Cardiac fibroblast (primary cell): ENCODE measurements around the gene NUP210L.
A peak's percentile ranks its signal among the peaks of the same experiment; 100 is the strongest.

Experiments used
- DNase-seq, 2 donors: peaks; one replicate each; pipeline versions ENCODE4 v3.0.0 to v3.0.0-alpha.2; 2010; ENCODE audit warnings: low read depth in 2 of 2
- H3K4me3 ChIP-seq, 2 donors: replicated peaks in 1 of 2; 1 replicate in 1 of 2; 2 replicates in 1 of 2; pipeline ENCODE4 v1.5.1; 2011; ENCODE audit warnings: low read depth in 2 of 2, low read length in 2 of 2, mild to moderate bottlenecking in 2 of 2, moderate library complexity in 1 of 2
- TF ChIP-seq, protein P1 (sequence below): IDR thresholded peaks from one replicate; pipeline ENCODE4 v1.5.1; 2011; ENCODE audit warnings: low read depth, mild to moderate bottlenecking, low read length, inconsistent platforms

Gene NUP210L

DNA sequence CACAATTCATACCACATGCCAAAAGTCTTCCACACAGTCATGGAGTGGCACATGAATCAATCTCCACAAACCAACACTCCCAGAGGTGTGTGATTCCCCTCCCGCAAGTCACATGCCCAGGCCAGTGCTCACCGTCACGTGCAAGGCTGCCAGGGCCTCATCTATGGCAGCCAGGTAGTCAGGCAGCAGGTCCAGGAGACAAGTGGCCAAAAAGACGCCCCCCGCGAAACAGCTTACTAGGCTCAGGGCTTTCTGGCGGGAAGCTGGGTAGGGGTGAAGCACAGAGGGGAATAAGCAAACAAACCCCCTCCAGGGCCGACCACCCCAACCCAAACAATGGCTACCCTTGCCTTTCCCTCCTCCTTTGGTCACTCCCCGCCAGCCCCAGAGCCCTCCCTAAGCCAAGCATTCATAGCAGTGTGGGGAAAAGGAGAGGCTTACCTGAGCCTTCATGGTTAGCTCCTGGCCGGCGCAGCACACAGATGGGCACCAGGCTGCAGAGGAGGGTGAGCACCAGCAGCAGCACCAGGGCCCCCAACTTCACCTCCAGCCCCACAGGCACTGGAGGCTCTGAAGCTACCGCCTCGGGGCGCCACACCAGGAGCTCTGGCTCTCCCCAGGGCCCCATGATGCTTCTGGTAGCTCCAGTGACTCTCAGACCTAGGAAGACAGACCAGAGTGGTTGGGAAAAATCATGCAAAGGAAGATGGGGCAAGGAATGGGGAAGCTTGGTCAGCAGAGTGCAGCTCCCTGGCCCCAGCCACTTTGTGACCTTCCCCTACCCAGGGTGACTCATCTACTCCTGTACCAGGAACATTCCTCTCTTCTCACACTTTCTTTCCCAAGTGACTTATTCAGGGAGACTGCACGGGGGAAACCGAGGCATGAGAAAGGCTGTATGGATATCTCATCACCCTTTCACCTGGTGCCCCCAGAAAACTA is 192.5 kb downstream of the NUP210L start:
- H3K4me3 ChIP-seq = peak overlapping the region; percentile 81 to 83
- TF ChIP-seq, protein P1, sequence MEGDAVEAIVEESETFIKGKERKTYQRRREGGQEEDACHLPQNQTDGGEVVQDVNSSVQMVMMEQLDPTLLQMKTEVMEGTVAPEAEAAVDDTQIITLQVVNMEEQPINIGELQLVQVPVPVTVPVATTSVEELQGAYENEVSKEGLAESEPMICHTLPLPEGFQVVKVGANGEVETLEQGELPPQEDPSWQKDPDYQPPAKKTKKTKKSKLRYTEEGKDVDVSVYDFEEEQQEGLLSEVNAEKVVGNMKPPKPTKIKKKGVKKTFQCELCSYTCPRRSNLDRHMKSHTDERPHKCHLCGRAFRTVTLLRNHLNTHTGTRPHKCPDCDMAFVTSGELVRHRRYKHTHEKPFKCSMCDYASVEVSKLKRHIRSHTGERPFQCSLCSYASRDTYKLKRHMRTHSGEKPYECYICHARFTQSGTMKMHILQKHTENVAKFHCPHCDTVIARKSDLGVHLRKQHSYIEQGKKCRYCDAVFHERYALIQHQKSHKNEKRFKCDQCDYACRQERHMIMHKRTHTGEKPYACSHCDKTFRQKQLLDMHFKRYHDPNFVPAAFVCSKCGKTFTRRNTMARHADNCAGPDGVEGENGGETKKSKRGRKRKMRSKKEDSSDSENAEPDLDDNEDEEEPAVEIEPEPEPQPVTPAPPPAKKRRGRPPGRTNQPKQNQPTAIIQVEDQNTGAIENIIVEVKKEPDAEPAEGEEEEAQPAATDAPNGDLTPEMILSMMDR = no peak
- peak; percentile 58 to 75 for DNase-seq

DNA sequence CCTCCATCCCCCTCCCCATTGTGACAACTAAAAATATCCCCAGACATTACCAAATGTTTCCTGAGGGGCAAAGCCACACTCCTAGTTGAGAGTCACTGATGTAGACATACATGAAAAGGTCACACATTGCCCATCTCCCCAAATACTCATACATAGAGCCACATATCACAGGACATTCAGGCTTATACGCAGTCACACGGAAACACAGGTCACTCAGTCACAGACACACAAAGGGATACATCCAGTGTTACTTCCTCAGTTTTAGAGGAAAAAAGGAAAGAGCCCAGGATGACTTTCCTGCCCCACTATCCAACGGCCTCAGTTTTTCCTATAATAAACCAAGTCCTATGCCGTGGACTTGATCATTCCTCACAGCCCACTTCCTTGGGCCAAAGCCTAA is 193.5 kb downstream of the NUP210L start:
- no peak for DNase-seq
- H3K4me3 ChIP-seq = peak overlapping the region in 1 of 2 donors; percentile 83

DNA sequence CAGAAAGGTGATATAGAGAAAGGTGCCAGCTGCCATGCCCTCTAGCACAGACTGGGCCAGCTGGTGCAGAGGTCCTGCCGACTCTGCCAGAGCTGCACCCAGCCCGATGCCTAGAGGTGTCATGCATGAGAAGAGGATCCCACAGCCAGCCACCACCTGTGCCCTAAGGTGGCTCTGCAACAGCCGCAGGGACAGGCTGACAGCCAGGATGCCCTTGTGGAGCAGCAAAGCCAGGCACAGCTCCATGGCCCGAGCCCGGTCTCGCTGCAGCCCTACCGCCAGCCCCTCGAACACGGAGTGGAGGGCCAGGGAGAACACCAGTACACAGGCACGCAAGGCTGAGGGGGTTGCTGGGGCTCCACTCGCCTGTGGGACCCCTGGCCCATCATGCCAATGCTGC is 194.7 kb downstream of the NUP210L start:
- TF ChIP-seq, protein P1 = no peak
- no peak for DNase-seq
- no peak overlapping the region for H3K4me3 ChIP-seq

More for the DNA sequence above, 193.5 kb downstream of the NUP210L start:
- TF ChIP-seq, protein P1 = no peak

DNA sequence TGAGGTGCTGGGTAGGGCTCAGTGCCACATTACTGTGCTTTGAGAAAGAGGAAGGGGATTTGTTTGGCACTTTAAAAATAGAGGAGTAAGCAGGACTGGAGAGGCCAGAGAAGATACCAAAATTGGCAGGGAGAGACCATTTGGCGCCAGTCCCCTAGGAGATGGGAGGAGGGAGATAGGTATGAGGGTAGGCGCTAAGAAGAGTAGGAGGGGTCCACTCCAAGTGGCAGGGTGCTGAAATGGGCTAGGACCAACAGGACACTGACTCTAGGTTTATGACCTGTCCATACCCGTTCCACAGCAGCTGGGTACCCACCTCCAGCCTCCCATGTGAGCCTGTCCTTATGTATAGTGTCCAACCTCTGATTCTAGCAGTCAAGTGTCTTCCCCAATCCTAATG is 195.4 kb downstream of the NUP210L start:
- H3K4me3 ChIP-seq = no peak overlapping the region
- DNase-seq = no peak
- TF ChIP-seq, protein P1 = no peak

DNA sequence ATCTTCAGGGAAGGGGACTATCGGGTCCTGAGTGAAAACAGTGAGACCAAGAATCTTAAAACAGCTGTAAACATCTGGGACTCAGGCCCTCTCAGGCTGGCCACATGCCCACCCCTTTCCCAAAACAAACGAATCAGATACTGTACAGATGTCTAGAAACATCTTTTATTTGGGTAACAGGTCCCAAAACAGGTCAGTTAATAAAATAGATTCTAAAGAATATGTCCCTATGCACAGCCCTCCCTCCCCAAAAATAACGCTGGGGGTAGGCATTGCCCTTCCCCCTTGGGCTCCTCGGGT is 196.0 kb downstream of the NUP210L start:
- TF ChIP-seq, protein P1 = no peak
- no peak for DNase-seq
- H3K4me3 ChIP-seq = no peak overlapping the region

DNA sequence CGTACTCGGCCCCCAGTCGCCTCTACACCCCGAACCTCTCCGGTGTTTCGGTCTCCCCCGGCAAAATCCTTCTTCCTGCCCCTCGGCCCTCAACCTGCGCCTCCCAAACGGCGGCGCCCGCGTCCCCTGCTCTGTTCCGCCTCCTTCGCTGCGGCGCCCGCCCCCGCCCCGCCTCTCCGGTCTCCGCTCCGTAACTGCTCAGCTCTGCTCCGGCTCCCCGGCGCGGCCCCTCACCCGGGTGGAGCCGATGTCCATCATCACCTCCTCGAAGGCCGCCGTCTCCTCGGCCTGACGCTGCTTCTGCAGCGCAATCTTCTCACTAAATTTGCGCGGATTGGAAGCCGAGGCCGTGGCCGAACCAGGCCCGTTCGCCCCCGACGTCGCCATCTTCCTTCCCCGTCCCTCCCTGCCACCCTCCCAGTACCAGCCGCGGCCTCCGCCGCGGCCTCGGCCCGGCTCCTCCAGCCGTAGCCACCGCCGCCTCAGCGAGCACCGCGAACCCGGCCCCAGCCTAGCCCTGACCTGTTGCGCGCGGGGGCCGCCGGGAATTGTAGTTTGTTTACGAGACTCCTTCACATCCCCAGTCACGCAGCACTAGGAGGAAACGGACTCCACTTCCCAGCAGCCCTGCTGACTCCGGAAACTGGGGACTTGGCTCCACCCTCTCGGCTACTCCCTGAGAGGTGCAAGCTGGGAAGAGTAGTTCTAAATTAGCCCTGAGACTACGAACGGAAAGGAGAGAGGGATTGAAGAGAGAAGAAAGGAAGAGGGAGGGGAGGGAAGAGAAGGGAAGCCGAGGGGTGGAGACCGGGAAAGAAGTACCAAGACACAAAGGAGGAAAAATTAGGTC is 196.5 kb downstream of the NUP210L start, which contains the start of gene CRTC2:
TSS of gene CRTC2 (minus strand) at position 502 of the 850 bp plus-strand sequence. CDS start at position 387, 115 bp downstream.
- TF ChIP-seq, protein P1 = no peak
- peak; percentile 99 for DNase-seq
- H3K4me3 ChIP-seq = peak within 1 kb of the TSS; percentile 92 to 97
